ENCODE results near the gene GABBR2. TPM values are rescaled to one million over a fixed set of nuclear protein-coding genes. Genes with fewer than 3 reads are reported as not detected.

The GABBR2 gene
- total RNA-seq, 1 donor from 2014 or later = 6.4 TPM

GRCh38 chr9:98242426-98242825 lies 466.3 kb downstream of the GABBR2 start:
- H3K9me3 Mint-ChIP-seq = no peaks in the 10 kb centered on the region
- TF ChIP-seq CTCF (conservative IDR thresholded peaks at IDR 0.05) = no peak
- no peaks in the 10 kb centered on the region for H3K27me3 Mint-ChIP-seq
- H3K36me3 Mint-ChIP-seq = no peaks in the 10 kb centered on the region
- DNase-seq (ENCODE audit: extremely low spot score, unreplicated experiment) = no peak
- no peak overlapping the region for H3K4me3 Mint-ChIP-seq
- H3K4me1 Mint-ChIP-seq (ENCODE audit: unreplicated experiment) = peaks cover 12% of the 10 kb centered on the region
- H3K27ac Mint-ChIP-seq = no peak overlapping the region

- Mint-ChIP-seq H3K27me3 (no peaks in the 10 kb centered on the region), H3K4me1 (ENCODE audit: unreplicated experiment) (peaks cover 11% of the 10 kb centered on the region), H3K27ac (peak overlapping the region; percentile 34), H3K9me3 (no peaks in the 10 kb centered on the region), H3K4me3 (no peak overlapping the region), H3K36me3 (peaks cover under 1% of the 10 kb centered on the region)
- no peak for DNase-seq (ENCODE audit: extremely low spot score, unreplicated experiment)
- TF ChIP-seq CTCF (conservative IDR thresholded peaks at IDR 0.05) = peak; percentile 44
Measured at GRCh38 chr9:98241357-98242300, 467.1 kb downstream of the GABBR2 start.

- TF ChIP-seq CTCF (conservative IDR thresholded peaks at IDR 0.05) = no peak
- H3K4me3 Mint-ChIP-seq = no peak overlapping the region
- no peak for DNase-seq (ENCODE audit: extremely low spot score, unreplicated experiment)
Measured at GRCh38 chr9:98240475-98240874, 468.3 kb downstream of the GABBR2 start.

More at GRCh38 chr9:98240475-98240874, 468.3 kb downstream of the GABBR2 start:
- peaks cover 3% of the 10 kb centered on the region for H3K36me3 Mint-ChIP-seq
- no peaks in the 10 kb centered on the region for H3K27me3 Mint-ChIP-seq
- no peak overlapping the region for H3K27ac Mint-ChIP-seq
- no peaks in the 10 kb centered on the region for H3K9me3 Mint-ChIP-seq
- H3K4me1 Mint-ChIP-seq (ENCODE audit: unreplicated experiment) = peaks cover 5% of the 10 kb centered on the region

Other genes with a start within 250 kb of the GABBR2 start
- 25.2 and 32.2 TPM in 2 replicates for gene ANKS6, start 87.6 kb upstream of the GABBR2 start, total RNA-seq (ENCODE audit: low replicate concordance)
- gene GALNT12, start 98.7 kb upstream of the GABBR2 start, total RNA-seq (ENCODE audit: low replicate concordance) = 25.8 and 32.9 TPM in 2 replicates
- gene COL15A1, start 235.0 kb upstream of the GABBR2 start, total RNA-seq (ENCODE audit: low replicate concordance) = 0.12 and 0.68 TPM in 2 replicates

Data from type B pancreatic cell (in vitro differentiated cells).